ENCODE measurements around the gene SDE2. TPM values are rescaled to one million over a fixed set of nuclear protein-coding genes. Genes with fewer than 3 reads are reported as not detected.

Gene SDE2
- total RNA-seq, 1 experiment from 2014 or later, result 18.3 TPM

- Histone ChIP-seq H3K27me3 (ENCODE audit: control insufficient read depth, insufficient read depth, low read length) (no peaks in the 10 kb centered on the region), H3K27ac (ENCODE audit: low read length) (no peak overlapping the region), H3K9me3 (ENCODE audit: control insufficient read depth, insufficient read depth, low read depth, low read length) (no peaks in the 10 kb centered on the region), H3K36me3 (ENCODE audit: control insufficient read depth, insufficient read depth, low read length) (no peaks in the 10 kb centered on the region), H3K4me3 (ENCODE audit: low read depth in 2 of 2, low read length in 2 of 2) (no peak overlapping the region), H3K4me1 (ENCODE audit: control insufficient read depth, insufficient read depth, low read length) (no peaks in the 10 kb centered on the region)
- intact Hi-C loops (cut with micrococcal nuclease; ENCODE audit: unreplicated experiment), result no loop called here
- no TSS peak for BruUV-seq (replicated peaks)
- ATAC-seq (no peak), DNase-seq (ENCODE audit: low read depth, low spot score) (no peak)
- ChIA-PET CTCF (no interaction called here), POLR2A (no interaction called here)
- TF ChIP-seq POLR2AphosphoS5 (IDR thresholded peaks at IDR 0.05; ENCODE audit: low read depth, low read length), result no peak
- TF ChIP-seq, protein P1, sequence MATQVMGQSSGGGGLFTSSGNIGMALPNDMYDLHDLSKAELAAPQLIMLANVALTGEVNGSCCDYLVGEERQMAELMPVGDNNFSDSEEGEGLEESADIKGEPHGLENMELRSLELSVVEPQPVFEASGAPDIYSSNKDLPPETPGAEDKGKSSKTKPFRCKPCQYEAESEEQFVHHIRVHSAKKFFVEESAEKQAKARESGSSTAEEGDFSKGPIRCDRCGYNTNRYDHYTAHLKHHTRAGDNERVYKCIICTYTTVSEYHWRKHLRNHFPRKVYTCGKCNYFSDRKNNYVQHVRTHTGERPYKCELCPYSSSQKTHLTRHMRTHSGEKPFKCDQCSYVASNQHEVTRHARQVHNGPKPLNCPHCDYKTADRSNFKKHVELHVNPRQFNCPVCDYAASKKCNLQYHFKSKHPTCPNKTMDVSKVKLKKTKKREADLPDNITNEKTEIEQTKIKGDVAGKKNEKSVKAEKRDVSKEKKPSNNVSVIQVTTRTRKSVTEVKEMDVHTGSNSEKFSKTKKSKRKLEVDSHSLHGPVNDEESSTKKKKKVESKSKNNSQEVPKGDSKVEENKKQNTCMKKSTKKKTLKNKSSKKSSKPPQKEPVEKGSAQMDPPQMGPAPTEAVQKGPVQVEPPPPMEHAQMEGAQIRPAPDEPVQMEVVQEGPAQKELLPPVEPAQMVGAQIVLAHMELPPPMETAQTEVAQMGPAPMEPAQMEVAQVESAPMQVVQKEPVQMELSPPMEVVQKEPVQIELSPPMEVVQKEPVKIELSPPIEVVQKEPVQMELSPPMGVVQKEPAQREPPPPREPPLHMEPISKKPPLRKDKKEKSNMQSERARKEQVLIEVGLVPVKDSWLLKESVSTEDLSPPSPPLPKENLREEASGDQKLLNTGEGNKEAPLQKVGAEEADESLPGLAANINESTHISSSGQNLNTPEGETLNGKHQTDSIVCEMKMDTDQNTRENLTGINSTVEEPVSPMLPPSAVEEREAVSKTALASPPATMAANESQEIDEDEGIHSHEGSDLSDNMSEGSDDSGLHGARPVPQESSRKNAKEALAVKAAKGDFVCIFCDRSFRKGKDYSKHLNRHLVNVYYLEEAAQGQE (IDR thresholded peaks at IDR 0.05; ENCODE audit: insufficient read depth in 1 of 2, low read depth in 2 of 2, low read length in 1 of 2), result no peak
- TF ChIP-seq SIN3A (IDR thresholded peaks at IDR 0.05; ENCODE audit: borderline replicate concordance, insufficient read depth, low read depth, low read length), result no peak
- no peak for TF ChIP-seq TCF7L2 (IDR thresholded peaks at IDR 0.05; ENCODE audit: low read depth, low read length)
- no peak for TF ChIP-seq CTCF (IDR thresholded peaks at IDR 0.05)
- in situ Hi-C loops (cut with HindIII; ENCODE audit: low pct_unique_long_range_greater_than_20kb, low sequenced_read_pairs), result no loop called here
These were observed 36.8 kb upstream of the SDE2 start for GRCh38 chr1:226035915-226036314.

DNA sequence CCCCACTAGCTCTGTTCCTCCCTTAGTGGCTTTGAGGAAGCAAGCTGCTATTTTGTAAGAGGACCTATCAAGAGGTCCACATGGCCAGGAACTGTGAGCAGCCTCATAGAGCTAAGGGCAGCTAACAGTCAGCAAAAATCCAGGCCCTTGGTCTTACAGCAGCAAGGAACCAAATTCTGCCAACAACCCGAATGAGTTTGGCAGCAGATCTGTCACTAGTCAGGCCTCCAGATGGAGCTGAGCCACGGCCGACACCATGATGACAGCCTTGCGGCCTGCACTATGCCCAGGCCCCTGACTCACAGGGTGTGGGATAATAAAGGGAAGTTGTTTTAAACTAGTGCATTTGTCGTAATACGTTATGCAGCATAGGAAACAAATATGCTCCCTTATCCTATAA lies 35.3 kb upstream of the SDE2 start:
- no peak for ATAC-seq
- H3K36me3 ChIP-seq (ENCODE audit: control insufficient read depth, insufficient read depth, low read length), result no peaks in the 10 kb centered on the region
- intact Hi-C loops (cut with micrococcal nuclease; ENCODE audit: unreplicated experiment) (no loop called here), in situ Hi-C loops (cut with HindIII; ENCODE audit: low pct_unique_long_range_greater_than_20kb, low sequenced_read_pairs) (no loop called here)
- POLR2A ChIA-PET, result interaction anchor here (0.6 kb wide), 1 partner anchor 73 kb away, joined by 4 read pairs; no protein-coding TSS in a partner anchor
- DNase-seq (ENCODE audit: low read depth, low spot score), result no peak
- no peak overlapping the region for H3K4me3 ChIP-seq (ENCODE audit: low read depth in 2 of 2, low read length in 2 of 2)
- no peak overlapping the region for H3K27ac ChIP-seq (ENCODE audit: low read length)
- H3K27me3 ChIP-seq (ENCODE audit: control insufficient read depth, insufficient read depth, low read length), result no peaks in the 10 kb centered on the region
- TF ChIP-seq CTCF (IDR thresholded peaks at IDR 0.05) (no peak), POLR2AphosphoS5 (IDR thresholded peaks at IDR 0.05; ENCODE audit: low read depth, low read length) (no peak), SIN3A (IDR thresholded peaks at IDR 0.05; ENCODE audit: borderline replicate concordance, insufficient read depth, low read depth, low read length) (no peak), TCF7L2 (IDR thresholded peaks at IDR 0.05; ENCODE audit: low read depth, low read length) (no peak)
- TF ChIP-seq, protein P1 (IDR thresholded peaks at IDR 0.05; ENCODE audit: insufficient read depth in 1 of 2, low read depth in 2 of 2, low read length in 1 of 2), result no peak
- CTCF ChIA-PET, result interaction anchor here (0.5 kb wide), 1 partner anchor 59 kb away, joined by 3 read pairs; no protein-coding TSS in a partner anchor
- H3K4me1 ChIP-seq (ENCODE audit: control insufficient read depth, insufficient read depth, low read length), result no peaks in the 10 kb centered on the region
- BruUV-seq (replicated peaks), result no TSS peak
- H3K9me3 ChIP-seq (ENCODE audit: control insufficient read depth, insufficient read depth, low read depth, low read length), result no peaks in the 10 kb centered on the region
